GM18505 (cell line): ENCODE results near the gene SETBP1.

Source experiments
- ATAC-seq: cut with Tn5 transposase; IDR thresholded peaks from one replicate; pipeline ENCODE4 v1.9.1; 2021; ENCODE audit not compliant: unreplicated experiment
- POLR2A ChIP-seq: IDR thresholded peaks from 4 replicates; pipeline ENCODE4 v1.6.1; 2011; ENCODE audit warnings: borderline replicate concordance; ENCODE audit not compliant: insufficient read depth, insufficient read length; ENCODE audit errors: extremely low read depth

The SETBP1 gene

GRCh38 chr18:44683556-44683955 is 2.9 kb downstream of the SETBP1 start:
- ATAC-seq, result no peak
- no peak for TF ChIP-seq POLR2A

GRCh38 chr18:44685296-44685695 is 4.6 kb downstream of the SETBP1 start:
- no peak for ATAC-seq
- no peak for TF ChIP-seq POLR2A

GRCh38 chr18:44686156-44686555 is 5.5 kb downstream of the SETBP1 start:
- no peak for TF ChIP-seq POLR2A
- no peak for ATAC-seq

GRCh38 chr18:44687421-44687820 is 6.7 kb downstream of the SETBP1 start:
- no peak for TF ChIP-seq POLR2A
- ATAC-seq, result no peak

GRCh38 chr18:44689736-44690135 is 9.0 kb downstream of the SETBP1 start:
- ATAC-seq, result no peak
- TF ChIP-seq POLR2A, result no peak

- ATAC-seq, result no peak
- TF ChIP-seq POLR2A, result no peak
Observed at GRCh38 chr18:44691148-44691925, 10.6 kb downstream of the SETBP1 start.

- ATAC-seq, result no peak
- TF ChIP-seq POLR2A, result no peak
Observed at GRCh38 chr18:44693030-44693784, 12.5 kb downstream of the SETBP1 start.

GRCh38 chr18:44695503-44695902 is 14.8 kb downstream of the SETBP1 start:
- ATAC-seq, result no peak
- TF ChIP-seq POLR2A, result no peak

- TF ChIP-seq POLR2A, result no peak
- ATAC-seq, result no peak
Observed at GRCh38 chr18:44696892-44697291, 16.2 kb downstream of the SETBP1 start.

- ATAC-seq, result no peak
- TF ChIP-seq POLR2A, result no peak
Observed at GRCh38 chr18:44697315-44697714, 16.6 kb downstream of the SETBP1 start.

GRCh38 chr18:44698518-44698917 is 17.8 kb downstream of the SETBP1 start:
- ATAC-seq, result no peak
- TF ChIP-seq POLR2A, result no peak

- no peak for TF ChIP-seq POLR2A
- no peak for ATAC-seq
Observed at GRCh38 chr18:44699572-44700261, 19.0 kb downstream of the SETBP1 start.

GRCh38 chr18:44700652-44701051 is 20.0 kb downstream of the SETBP1 start:
- TF ChIP-seq POLR2A, result no peak
- ATAC-seq, result no peak
